Neuronal stem cell (in vitro differentiated cells): ENCODE measurements around the gene STRADA.

ENCODE experiments used
- DNase-seq: peaks from one replicate; pipeline ENCODE4 v3.0.0-alpha.2; 2013; ENCODE audit warnings: low spot score
- H2AFZ ChIP-seq: one replicate; pipeline ENCODE4 v1.6.1; 2013; ENCODE audit warnings: mild to moderate bottlenecking, low read length, inconsistent platforms
- H2AK5ac ChIP-seq: 2 replicates; pipeline ENCODE4 v1.6.1; 2013; ENCODE audit warnings: low read depth, mild to moderate bottlenecking, inconsistent platforms, low read length, moderate library complexity, mixed read lengths
- H2BK120ac ChIP-seq: 2 replicates; pipeline ENCODE4 v1.6.1; 2013; ENCODE audit warnings: low read depth, mild to moderate bottlenecking, inconsistent platforms, low read length, moderate library complexity, mixed read lengths
- H2BK12ac ChIP-seq: one replicate; pipeline ENCODE4 v1.6.1; 2013; ENCODE audit warnings: low read length, inconsistent platforms
- H2BK15ac ChIP-seq: 2 replicates; pipeline ENCODE4 v1.6.1; 2013; ENCODE audit warnings: mild to moderate bottlenecking, low read length, inconsistent platforms, mixed read lengths
- H2BK5ac ChIP-seq: one replicate; pipeline ENCODE4 v1.6.1; 2013; ENCODE audit warnings: inconsistent platforms, mild to moderate bottlenecking, low read length, moderate library complexity
- H3K14ac ChIP-seq: one replicate; pipeline ENCODE4 v1.6.1; 2013; ENCODE audit warnings: low read length, inconsistent platforms
- H3K18ac ChIP-seq: 2 replicates; pipeline ENCODE4 v1.6.1; 2013; ENCODE audit warnings: low read length, inconsistent platforms
- H3K23ac ChIP-seq: 2 replicates; pipeline ENCODE4 v1.6.1; 2013; ENCODE audit warnings: low read depth, mild to moderate bottlenecking, mixed read lengths, low read length, inconsistent platforms; ENCODE audit not compliant: poor library complexity
- H3K27ac ChIP-seq: replicated peaks from 3 replicates; pipeline ENCODE4 v1.5.1; 2013; ENCODE audit warnings: low read length, inconsistent platforms
- H3K27me3 ChIP-seq, 3 experiments: 2 replicates each; pipeline ENCODE4 v1.6.1; 2013; ENCODE audit warnings: low read length in 3 of 3, mild to moderate bottlenecking in 2 of 3, inconsistent platforms in 1 of 3, low read depth in 1 of 3, mixed read lengths in 1 of 3, moderate library complexity in 1 of 3; ENCODE audit not compliant: control insufficient read depth in 3 of 3, insufficient read depth in 3 of 3
- H3K36me3 ChIP-seq, 2 donors: replicated peaks in 1 of 2; 2 replicates each; pipeline ENCODE4 v1.6.1; 2013; ENCODE audit warnings: low read length in 2 of 2; ENCODE audit not compliant: control insufficient read depth in 2 of 2, insufficient read depth in 2 of 2
- H3K4ac ChIP-seq: 2 replicates; pipeline ENCODE4 v1.6.1; 2013; ENCODE audit warnings: inconsistent platforms, mild to moderate bottlenecking, low read length, moderate library complexity
- H3K4me1 ChIP-seq, 2 donors: 1 replicate in 1 of 2; 2 replicates in 1 of 2; pipeline ENCODE4 v1.6.1; 2013; ENCODE audit warnings: low read length in 2 of 2, low read depth in 1 of 2; ENCODE audit not compliant: control insufficient read depth in 2 of 2, insufficient read depth in 1 of 2
- H3K4me2 ChIP-seq: one replicate; pipeline ENCODE4 v1.6.1; 2013; ENCODE audit warnings: mild to moderate bottlenecking, low read length, inconsistent platforms; ENCODE audit not compliant: insufficient read depth, poor library complexity, severe bottlenecking
- H3K4me3 ChIP-seq, 2 donors: 2 replicates each; pipeline ENCODE4 v1.5.1; 2013; ENCODE audit warnings: low read length in 2 of 2, mild to moderate bottlenecking in 2 of 2, inconsistent platforms in 1 of 2, moderate library complexity in 1 of 2
- H3K79me1 ChIP-seq: one replicate; pipeline ENCODE4 v1.6.1; 2013; ENCODE audit warnings: low read depth, mild to moderate bottlenecking, inconsistent platforms, low read length, moderate library complexity
- H3K9ac ChIP-seq: one replicate; pipeline ENCODE4 v1.6.1; 2013; ENCODE audit warnings: mild to moderate bottlenecking, low read depth, low read length, inconsistent platforms; ENCODE audit not compliant: poor library complexity
- H3K9me3 ChIP-seq, 2 donors: replicated peaks in 1 of 2; 2 replicates each; pipeline versions ENCODE3 to v1.6.1; 2013; ENCODE audit warnings: low read length in 2 of 2, mild to moderate bottlenecking in 2 of 2, inconsistent platforms in 1 of 2, low read depth in 1 of 2, mixed read lengths in 1 of 2, moderate library complexity in 1 of 2; ENCODE audit not compliant: control insufficient read depth in 2 of 2, insufficient read depth in 1 of 2
- H4K8ac ChIP-seq: one replicate; pipeline ENCODE4 v1.6.1; 2013; ENCODE audit warnings: low read depth, mild to moderate bottlenecking, inconsistent platforms, low read length, moderate library complexity
- H4K91ac ChIP-seq: one replicate; pipeline ENCODE4 v1.6.1; 2013; ENCODE audit warnings: low read length, low read depth, mild to moderate bottlenecking, inconsistent platforms; ENCODE audit not compliant: poor library complexity
- WGBS, 2 donors: extraction: QIAGEN DNeasy Blood & Tissue Kit; methylation state at CpG; one replicate each; pipeline ENCODE4 v1.1.7; 2013; ENCODE audit warnings: missing lambda C conversion rate in 2 of 2, mixed read lengths in 1 of 2; ENCODE audit not compliant: insufficient read length in 2 of 2, insufficient replicate concordance in 1 of 2; ENCODE audit errors: extremely low coverage in 2 of 2; 5-methylcytosine and 5-hydroxymethylcytosine counted together

STRADA gene

GRCh38 chr17:63699638-63700527 lies 41.7 kb downstream of the STRADA start, which contains the start of gene LIMD2:
TSS of gene LIMD2 (minus strand) at chr17:63700125. CDS start at chr17:63699298, 827 bp downstream.
- Histone ChIP-seq H3K36me3 (peaks cover 21 to 66% of the 10 kb centered on the region in 2 donors), H3K4ac (peak within 1 kb of the TSS; percentile 69), H3K23ac (peak within 1 kb of the TSS; percentile 92), H3K9ac (peak within 1 kb of the TSS; percentile 97), H3K4me2 (peak within 1 kb of the TSS; percentile 96), H4K8ac (peak within 1 kb of the TSS; percentile 52), H2BK12ac (peak within 1 kb of the TSS; percentile 68), H4K91ac (peak within 1 kb of the TSS; percentile 74), H3K4me3 (peak within 1 kb of the TSS; percentile 59 to 87), H3K9me3 (no peaks in the 10 kb centered on the region), H3K18ac (peak within 1 kb of the TSS; percentile 100), H3K27ac (peak within 1 kb of the TSS; percentile 92), H2BK15ac (peak within 1 kb of the TSS; percentile 86), H2BK5ac (peak within 1 kb of the TSS; percentile 93), H2AK5ac (peak within 1 kb of the TSS; percentile 92), H3K4me1 (peaks cover 2 to 16% of the 10 kb centered on the region in 2 donors), H2AFZ (peak within 1 kb of the TSS; percentile 92), H2BK120ac (peak within 1 kb of the TSS; percentile 74), H3K79me1 (peaks cover 5% of the 10 kb centered on the region), H3K14ac (peak within 1 kb of the TSS; percentile 97), H3K27me3 (peaks cover 0 to 7% (median 0%) of the 10 kb centered on the region in 3 experiments)
- peak; percentile 65 for DNase-seq
- WGBS, 2 donors: no CpG with 5 or more reads among the region's 133 CpGs

DNA sequence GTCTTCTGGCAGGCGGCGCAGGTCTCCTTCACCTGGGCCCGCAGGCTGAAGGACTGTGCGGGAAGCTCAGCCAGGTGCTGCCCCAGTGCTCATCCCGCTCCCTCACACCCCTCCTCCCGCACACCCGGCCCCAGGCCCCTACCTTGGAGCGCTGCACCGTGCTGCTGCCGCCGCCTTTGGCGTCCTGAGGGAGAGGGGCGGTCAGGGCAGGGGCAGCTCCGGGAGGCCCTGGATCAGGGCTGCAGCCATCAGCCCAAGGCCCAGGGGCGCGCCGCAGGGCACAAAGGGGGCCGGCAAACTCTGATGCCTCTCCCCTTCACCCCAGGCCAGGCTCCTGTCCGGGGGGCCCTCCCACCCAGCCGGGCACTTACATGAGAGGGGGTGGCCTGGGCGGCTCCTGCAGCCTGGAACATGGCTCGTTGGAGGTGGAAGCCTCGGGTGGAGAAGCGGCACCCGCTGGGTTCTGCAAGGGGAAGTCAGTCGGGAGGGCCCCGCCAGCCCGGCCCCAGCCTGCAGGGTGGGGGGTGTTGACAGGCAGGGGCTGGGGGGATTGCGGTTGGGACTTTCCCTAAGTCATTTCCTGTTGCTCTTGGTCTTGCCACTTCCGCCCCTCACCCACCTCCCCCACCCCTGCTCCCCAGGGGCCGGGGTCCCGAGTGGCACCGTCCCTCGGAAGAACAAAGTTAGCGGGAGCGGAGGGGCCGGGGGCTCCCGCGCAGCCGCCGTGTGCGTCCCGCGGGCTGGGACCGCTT lies 42.5 kb downstream of the STRADA start:
- no peaks in the 10 kb centered on the region for H3K9me3 ChIP-seq
- peak overlapping the region; percentile 87 for H3K18ac ChIP-seq
- H4K8ac ChIP-seq: no peak overlapping the region
- no peak overlapping the region for H4K91ac ChIP-seq
- no peak overlapping the region for H3K23ac ChIP-seq
- WGBS, 2 donors: no CpG with 5 or more reads among the region's 45 CpGs
- no peak overlapping the region for H2BK120ac ChIP-seq
- H3K36me3 ChIP-seq: peaks cover 18 to 66% of the 10 kb centered on the region in 2 donors
- H3K9ac ChIP-seq: peak overlapping the region; percentile 75
- H3K4me1 ChIP-seq: peaks cover 2 to 19% of the 10 kb centered on the region in 2 donors
- H3K27me3 ChIP-seq: peaks cover 0 to 7% (median 0%) of the 10 kb centered on the region in 3 experiments
- H2BK15ac ChIP-seq: peak overlapping the region; percentile 30
- H3K79me1 ChIP-seq: peaks cover 5% of the 10 kb centered on the region
- peak overlapping the region; percentile 89 for H2AK5ac ChIP-seq
- DNase-seq: no peak
- peak overlapping the region; percentile 65 for H3K14ac ChIP-seq
- peak overlapping the region; percentile 59 to 84 for H3K4me3 ChIP-seq
- no peak overlapping the region for H3K4ac ChIP-seq
- H2AFZ ChIP-seq: peak overlapping the region; percentile 92
- H3K27ac ChIP-seq: no peak overlapping the region
- no peak overlapping the region for H2BK12ac ChIP-seq
- H3K4me2 ChIP-seq: peak overlapping the region; percentile 79
- no peak overlapping the region for H2BK5ac ChIP-seq

GRCh38 chr17:63698381-63698885 lies 43.2 kb downstream of the STRADA start:
- no peak overlapping the region for H2BK12ac ChIP-seq
- H2BK15ac ChIP-seq: no peak overlapping the region
- no peak overlapping the region for H4K8ac ChIP-seq
- peaks cover 0 to 7% (median 0%) of the 10 kb centered on the region in 3 experiments for H3K27me3 ChIP-seq
- no peak overlapping the region for H3K27ac ChIP-seq
- H3K36me3 ChIP-seq: peaks cover 14 to 66% of the 10 kb centered on the region in 2 donors
- peak overlapping the region; percentile 75 for H3K9ac ChIP-seq
- H3K4me2 ChIP-seq: peak overlapping the region; percentile 79
- no peak overlapping the region for H2AFZ ChIP-seq
- peaks cover 5% of the 10 kb centered on the region for H3K79me1 ChIP-seq
- no peak overlapping the region for H2BK120ac ChIP-seq
- no peak for DNase-seq
- peak overlapping the region; percentile 74 for H3K18ac ChIP-seq
- peak overlapping the region; percentile 59 to 84 for H3K4me3 ChIP-seq
- H3K9me3 ChIP-seq: no peaks in the 10 kb centered on the region
- no peak overlapping the region for H3K4ac ChIP-seq
- H4K91ac ChIP-seq: no peak overlapping the region
- no peak overlapping the region for H3K23ac ChIP-seq
- peak overlapping the region; percentile 89 for H2AK5ac ChIP-seq
- H2BK5ac ChIP-seq: no peak overlapping the region
- H3K4me1 ChIP-seq: peaks cover 2 to 17% of the 10 kb centered on the region in 2 donors
- WGBS, 2 donors: no CpG with 5 or more reads among the region's 24 CpGs
- H3K14ac ChIP-seq: no peak overlapping the region
